ENCODE measurements around the gene SEMA3G.

SEMA3G gene

GRCh38 chr3:52454938-52455282, 10.0 kb upstream of the SEMA3G start:
- no peak for DNase-seq

- peak in 1 of 56 donors; percentile 22 for DNase-seq
Observed at GRCh38 chr3:52454250-52454937, 9.5 kb upstream of the SEMA3G start.

- no peak for DNase-seq
Observed at GRCh38 chr3:52453496-52454249, 8.8 kb upstream of the SEMA3G start, which contains the start of gene TNNC1. TNNC1 (minus strand) TSS chr3:52454041; CDS start chr3:52454015, 26 bp downstream.

DNA sequence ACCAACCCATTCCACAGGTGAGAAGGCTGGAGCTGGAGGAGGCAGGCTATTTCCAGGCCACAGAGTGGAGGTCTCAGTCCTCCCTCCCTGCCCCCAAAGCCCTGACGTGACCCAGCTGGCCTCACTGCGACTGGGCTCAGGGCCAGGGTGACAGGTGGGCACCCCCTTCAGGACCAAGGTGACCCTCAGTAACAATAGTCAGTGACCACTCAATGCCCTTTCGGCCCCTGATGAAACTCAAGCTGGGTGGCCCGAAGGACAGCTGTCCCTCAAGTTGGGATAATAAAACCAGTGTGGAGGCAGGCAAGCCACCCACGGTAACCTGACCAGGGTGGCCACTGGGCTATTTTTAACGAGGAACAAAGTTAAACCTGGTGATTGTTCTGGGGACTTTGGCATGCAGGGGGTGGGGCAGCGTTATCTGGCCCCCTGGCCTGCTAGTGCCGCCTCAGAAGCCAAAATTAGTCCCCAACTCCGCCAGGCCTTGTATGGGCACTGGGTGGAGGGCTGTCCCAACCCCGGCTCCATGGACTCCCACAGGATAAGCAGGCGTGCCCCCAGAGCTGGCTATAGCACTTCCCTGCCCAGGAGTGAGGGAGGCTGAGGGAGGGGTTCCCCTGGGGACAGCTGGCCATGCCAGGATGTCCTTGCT, 7.8 kb upstream of the SEMA3G start:
- DNase-seq: no peak

GRCh38 chr3:52452126-52452525, 7.2 kb upstream of the SEMA3G start:
- DNase-seq: no peak

GRCh38 chr3:52451237-52452083, 6.6 kb upstream of the SEMA3G start:
- no peak for DNase-seq

DNA sequence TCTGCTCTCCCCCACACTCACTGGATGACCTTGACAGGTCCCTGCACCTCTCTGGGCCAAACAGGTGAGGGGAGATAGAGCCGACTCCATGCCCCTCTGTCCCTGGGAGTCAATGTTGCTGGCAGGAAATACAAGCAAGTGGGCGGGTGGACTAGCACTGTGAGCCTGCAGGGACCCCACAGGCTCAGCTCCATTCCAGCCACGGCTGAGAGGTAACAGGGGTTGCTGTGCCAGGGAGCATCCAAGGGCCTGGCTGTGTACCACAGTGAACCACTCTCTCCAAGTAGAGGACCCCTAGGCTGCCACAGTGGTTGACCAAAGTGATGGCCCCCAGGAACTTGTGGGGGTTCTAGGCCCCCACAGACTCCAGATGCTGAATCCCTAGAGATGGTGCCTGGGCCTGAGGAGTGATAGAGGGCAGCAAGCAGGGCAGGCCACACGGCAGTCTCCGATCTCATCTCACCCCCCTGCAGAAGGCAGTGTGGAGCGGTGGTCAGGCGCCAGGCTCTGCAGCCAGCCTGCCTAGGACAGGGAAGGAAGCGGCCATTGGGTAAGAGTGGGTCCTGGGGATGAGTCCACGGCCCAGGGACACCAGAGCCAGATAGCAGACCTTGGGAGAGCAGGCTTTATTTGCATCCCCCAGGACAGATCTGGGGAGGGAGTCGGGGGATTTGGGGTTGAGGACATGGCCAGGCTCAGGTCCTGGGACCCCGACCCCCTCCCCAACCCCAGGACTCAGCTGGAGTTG, 5.8 kb upstream of the SEMA3G start:
- no peak for DNase-seq

- no peak for DNase-seq
Observed at GRCh38 chr3:52447512-52448355, 2.8 kb upstream of the SEMA3G start.

GRCh38 chr3:52446631-52447511, 2.0 kb upstream of the SEMA3G start:
- DNase-seq: peak in 27 of 56 donors; percentile 8 to 71 (median 27)

- no peak for DNase-seq
Observed at GRCh38 chr3:52446042-52446441, 1.1 kb upstream of the SEMA3G start.

DNA sequence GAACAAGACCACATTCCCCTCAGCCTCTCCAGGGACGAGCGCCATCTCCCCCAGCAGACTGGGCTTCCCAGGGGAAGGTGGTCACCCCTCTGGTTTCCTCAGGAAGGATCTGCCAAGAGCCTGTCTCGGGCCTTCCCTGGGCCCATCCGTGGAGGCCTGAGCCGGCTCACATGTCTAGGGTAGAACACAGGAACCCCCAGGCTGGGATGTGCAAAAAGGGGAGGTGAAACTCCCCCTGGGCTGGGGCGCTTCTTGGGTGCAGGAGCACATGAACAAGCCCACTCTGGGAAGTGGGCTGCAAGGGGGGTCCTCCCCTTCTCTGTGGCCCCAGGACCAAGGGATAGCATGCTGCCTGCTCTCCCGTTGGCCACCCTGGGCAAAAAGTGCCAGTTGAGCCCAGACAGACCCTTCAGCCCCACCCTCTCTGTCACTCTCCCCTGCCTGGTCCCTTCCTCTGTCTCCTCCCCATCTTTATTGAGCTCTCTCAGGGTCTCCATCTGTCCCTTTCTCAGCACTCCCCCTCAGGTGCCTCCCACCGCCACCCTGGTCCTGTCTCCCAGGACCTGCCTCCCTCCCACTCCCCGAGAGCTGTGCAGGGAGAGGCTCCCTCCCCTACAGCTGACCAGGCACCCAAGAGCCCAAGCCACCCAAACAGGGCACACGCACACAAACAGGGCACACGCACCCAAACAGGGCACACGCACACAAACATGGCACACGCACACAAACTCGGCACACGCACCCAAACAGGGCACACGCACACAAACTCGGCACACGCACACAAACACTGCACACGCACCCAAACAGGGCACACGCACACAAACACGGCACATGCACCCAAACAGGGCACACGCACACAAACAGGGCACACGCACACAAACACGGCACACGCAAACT, 864 bp downstream of the SEMA3G start:
- no peak for DNase-seq

DNA sequence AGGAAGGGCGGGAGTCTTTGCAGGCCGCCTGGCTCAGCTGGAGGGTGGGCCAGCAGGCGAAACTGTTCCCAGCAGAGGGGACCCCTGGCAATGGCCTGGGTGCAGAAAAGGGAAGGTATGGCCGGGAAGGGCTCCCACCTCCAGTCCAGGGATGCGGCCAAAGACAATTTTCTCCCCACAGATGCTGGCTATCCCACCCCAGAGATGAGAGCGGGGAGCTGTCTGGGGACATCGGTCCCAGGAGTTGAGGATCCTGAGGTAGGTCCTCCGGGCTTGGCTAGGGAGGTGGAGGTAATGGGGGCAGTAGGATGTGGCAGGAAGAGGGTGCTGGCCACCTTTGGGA, 1.7 kb downstream of the SEMA3G start:
- DNase-seq: no peak

DNA sequence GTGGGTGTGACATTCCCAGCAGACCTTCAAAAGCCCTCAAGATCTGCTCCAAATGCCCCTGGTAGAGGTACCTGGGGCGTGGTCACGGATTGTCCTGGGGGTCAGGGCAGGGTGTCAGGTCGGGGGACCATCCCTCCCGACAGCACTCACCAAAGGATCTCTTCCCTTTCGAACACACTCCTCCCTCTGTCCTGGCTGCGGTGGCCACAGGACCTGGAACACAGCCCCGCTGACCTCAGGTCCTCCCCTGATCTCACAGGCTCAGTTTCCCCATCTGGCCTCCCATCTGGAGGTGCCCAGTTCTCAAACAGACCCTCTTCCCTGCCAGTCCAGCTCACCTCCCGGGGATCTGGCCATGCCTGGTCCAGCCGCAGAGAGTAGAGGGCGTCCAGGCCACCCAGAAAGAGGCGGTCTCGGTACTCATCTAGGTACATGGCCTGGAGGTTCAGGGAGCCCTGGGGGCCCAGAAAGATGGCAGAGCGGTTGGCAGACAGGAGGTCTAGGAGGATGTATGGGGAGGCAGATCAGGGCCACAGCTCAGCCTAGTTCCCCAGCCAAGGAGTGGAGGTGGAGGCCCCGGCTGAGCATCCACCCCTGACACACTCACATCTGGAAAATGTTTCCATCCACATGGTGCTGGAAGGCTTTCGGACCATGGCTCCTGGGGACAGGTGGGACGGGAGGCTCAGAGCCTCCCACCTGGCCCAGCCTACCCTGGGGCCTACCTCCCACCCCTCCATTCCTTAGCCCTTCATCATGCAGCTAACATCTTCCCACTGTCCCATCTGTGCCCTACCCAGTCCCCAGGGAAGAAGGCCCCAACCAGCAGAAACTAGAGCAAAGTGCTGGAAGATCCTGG, 2.3 kb downstream of the SEMA3G start:
- no peak for DNase-seq

GRCh38 chr3:52441772-52442332, 3.1 kb downstream of the SEMA3G start:
- DNase-seq: no peak

GRCh38 chr3:52441091-52441771, 3.7 kb downstream of the SEMA3G start:
- no peak for DNase-seq

- no peak for DNase-seq
Observed at GRCh38 chr3:52440671-52441070, 4.2 kb downstream of the SEMA3G start.
